WTC11 (cell line): ENCODE results near the gene MB. TPM values are rescaled to one million over a fixed set of nuclear protein-coding genes. Genes with fewer than 3 reads are reported as not detected.

ENCODE experiments used
- ATAC-seq: fragments of 200-7000 bp; cut with Tn5 transposase; 2 replicates; pipeline ENCODE4 v1.10.0; 2021; ENCODE audit warnings: mild to moderate bottlenecking, moderate library complexity
- CTCF ChIA-PET: fragments of 300-600 bp; sonication (Branson Sonifier 250); formaldehyde crosslinking; loops from one replicate; lab custom pipeline; 2021; ENCODE audit warnings: antibody characterized with exemption; lab: Charles Lee
- POLR2A ChIA-PET: fragments of 350-600 bp; sonication (Branson Sonifier 250); formaldehyde crosslinking; loops from one replicate; lab custom pipeline; 2021; ENCODE audit warnings: antibody characterized with exemption; lab: Charles Lee
- DNase-seq: peaks from one replicate; pipeline ENCODE4 v3.0.0; 2021; ENCODE audit warnings: low spot score
- H3K27ac Mint-ChIP-seq: 2 replicates; pipeline ENCODE4 v1.8.0; 2021; ENCODE audit warnings: mixed read lengths
- H3K27me3 Mint-ChIP-seq: 2 replicates; pipeline ENCODE4 v1.8.0; 2021; ENCODE audit warnings: low read depth, mild to moderate bottlenecking, moderate library complexity, mixed read lengths
- H3K36me3 Mint-ChIP-seq: 2 replicates; pipeline ENCODE4 v1.8.0; 2021; ENCODE audit warnings: mixed read lengths
- H3K4me1 Mint-ChIP-seq: 2 replicates; pipeline ENCODE4 v1.8.0; 2022; ENCODE audit warnings: mixed read lengths
- H3K4me3 Mint-ChIP-seq: 2 replicates; pipeline ENCODE4 v1.8.0; 2021; ENCODE audit warnings: mild to moderate bottlenecking, moderate library complexity, mixed read lengths
- H3K9me3 Mint-ChIP-seq: 2 replicates; pipeline ENCODE4 v1.8.0; 2021; ENCODE audit warnings: mixed read lengths
- AFF4 ChIP-seq: sonication (generic); formaldehyde crosslinking; IDR thresholded peaks from 2 replicates; pipeline ENCODE4 v1.8.1; 2023; ENCODE audit warnings: mild to moderate bottlenecking, missing genetic modification reagents, borderline replicate concordance
- AR ChIP-seq: fragments of 250-450 bp; sonication (Bioruptor Pico); IDR thresholded peaks from 2 replicates; pipeline ENCODE4 v1.9.0; 2021; ENCODE audit warnings: mild to moderate bottlenecking
- CDX4 ChIP-seq: fragments of 250-450 bp; sonication (Bioruptor Pico); IDR thresholded peaks from 2 replicates; pipeline ENCODE4 v1.9.0; 2021; ENCODE audit warnings: moderate library complexity, mild to moderate bottlenecking, inconsistent platforms, borderline replicate concordance
- E2F5 ChIP-seq: sonication (generic); formaldehyde crosslinking; IDR thresholded peaks from 2 replicates; pipeline ENCODE4 v1.8.1; 2022; ENCODE audit warnings: mild to moderate bottlenecking, moderate library complexity, missing genetic modification reagents
- ERG ChIP-seq: fragments of 250-450 bp; sonication (Bioruptor Pico); IDR thresholded peaks from 2 replicates; pipeline ENCODE4 v1.8.0; 2021; ENCODE audit warnings: mild to moderate bottlenecking
- ESRRA ChIP-seq: sonication (generic); formaldehyde crosslinking; IDR thresholded peaks from 2 replicates; pipeline ENCODE4 v1.8.1; 2022; ENCODE audit warnings: mild to moderate bottlenecking, missing genetic modification reagents, borderline replicate concordance
- FOXK1 ChIP-seq: sonication (generic); formaldehyde crosslinking; IDR thresholded peaks from 2 replicates; pipeline ENCODE4 v1.8.0; 2022; ENCODE audit warnings: mild to moderate bottlenecking, moderate library complexity, missing genetic modification reagents
- IRF2 ChIP-seq: sonication (generic); formaldehyde crosslinking; IDR thresholded peaks from 2 replicates; pipeline ENCODE4 v1.8.0; 2022; ENCODE audit warnings: low read depth, missing genetic modification reagents, borderline replicate concordance
- MAX ChIP-seq: sonication (generic); formaldehyde crosslinking; IDR thresholded peaks from 2 replicates; pipeline ENCODE4 v1.8.0; 2022; ENCODE audit warnings: mild to moderate bottlenecking, missing genetic modification reagents
- NR1H2 ChIP-seq: sonication (generic); formaldehyde crosslinking; IDR thresholded peaks from 2 replicates; pipeline ENCODE4 v1.9.0; 2021; ENCODE audit warnings: mild to moderate bottlenecking, moderate library complexity, missing genetic modification reagents
- NR3C1 ChIP-seq: sonication (generic); formaldehyde crosslinking; conservative IDR thresholded peaks from 2 replicates; pipeline ENCODE4 v1.8.1; 2023; ENCODE audit warnings: low read depth, mild to moderate bottlenecking, missing genetic modification reagents
- PRRX2 ChIP-seq: fragments of 250-450 bp; sonication (Bioruptor Pico); IDR thresholded peaks from 2 replicates; pipeline ENCODE4 v1.8.0; 2021; ENCODE audit warnings: mild to moderate bottlenecking
- RELA ChIP-seq: sonication (generic); formaldehyde crosslinking; IDR thresholded peaks from 2 replicates; pipeline ENCODE4 v1.8.1; 2022; ENCODE audit warnings: missing genetic modification reagents, mild to moderate bottlenecking, borderline replicate concordance
- SMAD4 ChIP-seq: sonication (generic); formaldehyde crosslinking; IDR thresholded peaks from 2 replicates; pipeline ENCODE4 v1.8.0; 2022; ENCODE audit warnings: mild to moderate bottlenecking, missing genetic modification reagents
- SP1 ChIP-seq: sonication (generic); formaldehyde crosslinking; conservative IDR thresholded peaks from 2 replicates; pipeline ENCODE4 v1.8.1; 2022; ENCODE audit warnings: missing genetic modification reagents
- TEAD1 ChIP-seq: sonication (generic); formaldehyde crosslinking; IDR thresholded peaks from 2 replicates; pipeline ENCODE4 v1.8.0; 2022; ENCODE audit warnings: mild to moderate bottlenecking, missing genetic modification reagents
- USF2 ChIP-seq: sonication (generic); formaldehyde crosslinking; IDR thresholded peaks from 2 replicates; pipeline ENCODE4 v1.8.1; 2023; ENCODE audit warnings: mild to moderate bottlenecking, missing genetic modification reagents, moderate library complexity
- ZNF121 ChIP-seq: sonication (generic); formaldehyde crosslinking; IDR thresholded peaks from 2 replicates; pipeline ENCODE4 v1.8.0; 2023; ENCODE audit warnings: missing genetic modification reagents
- ZNF232 ChIP-seq: sonication (generic); formaldehyde crosslinking; IDR thresholded peaks from 2 replicates; pipeline ENCODE4 v1.8.0; 2022; ENCODE audit warnings: mild to moderate bottlenecking, missing genetic modification reagents
- ZNF512 ChIP-seq: sonication (generic); formaldehyde crosslinking; IDR thresholded peaks from 2 replicates; pipeline ENCODE4 v1.8.1; 2022; ENCODE audit warnings: missing genetic modification reagents, borderline replicate concordance
- total RNA-seq: library from RNA; stranded (reverse); gene quantifications from 3 replicates; pipeline ENCODE4 v1.2.3, GENCODE V29; 2021

Gene MB
- total RNA-seq, 1 experiment from 2014 or later: 0.50 TPM

GRCh38 chr22:35601013-35601580, 16.0 kb downstream of the MB start:
- ATAC-seq (no peak), DNase-seq (no peak)
- ChIA-PET CTCF (no interaction called here), POLR2A (no interaction called here)
- no peak for TF ChIP-seq RELA
- no peak for TF ChIP-seq MAX (CRISPR knock-in tag)
- TF ChIP-seq ZNF232: no peak
- no peak for TF ChIP-seq PRRX2
- no peak for TF ChIP-seq ZNF121 (CRISPR knock-in tag)
- H3K9me3 Mint-ChIP-seq: no peaks in the 10 kb centered on the region
- 0 out of 2 replicates have a peak, but pooled peaks cover 2% of the 10 kb centered on the region for H3K27me3 Mint-ChIP-seq
- no peak overlapping the region for H3K27ac Mint-ChIP-seq
- no peaks in the 10 kb centered on the region for H3K4me1 Mint-ChIP-seq
- H3K4me3 Mint-ChIP-seq: no peak overlapping the region
- no peaks in the 10 kb centered on the region for H3K36me3 Mint-ChIP-seq

- no peaks in the 10 kb centered on the region for H3K9me3 Mint-ChIP-seq
- DNase-seq (no peak), ATAC-seq (no peak)
- H3K27ac Mint-ChIP-seq: no peak overlapping the region
- TF ChIP-seq MAX (CRISPR knock-in tag): no peak
- TF ChIP-seq NR3C1 (CRISPR knock-in tag): no peak
- no peak for TF ChIP-seq USF2 (CRISPR knock-in tag)
- no peak for TF ChIP-seq ZNF512 (CRISPR knock-in tag)
- no peak for TF ChIP-seq PRRX2
- TF ChIP-seq TEAD1: no peak
- TF ChIP-seq NR1H2 (CRISPR knock-in tag): no peak
- no peak for TF ChIP-seq SP1
- TF ChIP-seq ZNF232: no peak
- no peak for TF ChIP-seq RELA
- TF ChIP-seq AR (CRISPR knock-in tag): no peak
- TF ChIP-seq ESRRA: no peak
- no peak for TF ChIP-seq FOXK1
- H3K36me3 Mint-ChIP-seq: no peaks in the 10 kb centered on the region
- H3K4me3 Mint-ChIP-seq: no peak overlapping the region
- POLR2A ChIA-PET: no interaction called here
- 0 out of 2 replicates have a peak, but pooled peaks cover 5% of the 10 kb centered on the region for H3K27me3 Mint-ChIP-seq
- CTCF ChIA-PET: no interaction called here
- H3K4me1 Mint-ChIP-seq: no peaks in the 10 kb centered on the region
Measured at GRCh38 chr22:35600476-35600875, 16.7 kb downstream of the MB start.

- no peaks in the 10 kb centered on the region for H3K9me3 Mint-ChIP-seq
- peaks cover 5% of the 10 kb centered on the region; the same call in 1 of the 2 replicates for H3K27me3 Mint-ChIP-seq
- H3K27ac Mint-ChIP-seq: no peak overlapping the region
- no peak overlapping the region for H3K4me3 Mint-ChIP-seq
- CTCF ChIA-PET: no interaction called here
- no peaks in the 10 kb centered on the region for H3K4me1 Mint-ChIP-seq
- no peak for DNase-seq
- POLR2A ChIA-PET: no interaction called here
- H3K36me3 Mint-ChIP-seq: no peaks in the 10 kb centered on the region
- ATAC-seq: no peak
- TF ChIP-seq ERG (CRISPR knock-in tag) (no peak), CDX4 (CRISPR knock-in tag) (no peak), SMAD4 (CRISPR knock-in tag) (no peak), AFF4 (CRISPR knock-in tag) (no peak), IRF2 (CRISPR knock-in tag) (no peak), PRRX2 (no peak), E2F5 (no peak)
Measured at GRCh38 chr22:35599364-35599763, 17.8 kb downstream of the MB start.
